ENCODE measurements around the gene PIM1. TPM values are rescaled to one million over a fixed set of nuclear protein-coding genes. Genes with fewer than 3 reads are reported as not detected.

Gene PIM1
- total RNA-seq = 10 to 100 TPM; 20.4 to 30.8 TPM
- polyA plus RNA-seq (ENCODE audit: insufficient read depth, low read depth, low replicate concordance) = 28.0 TPM
- long read RNA-seq, donor 1, transcript PIM1-201 (6 exons, 2,650 nt) = major isoform, 9 of 9 reads
- long read RNA-seq, donor 1, partial matches to known transcripts = 0 of 9 reads
- long read RNA-seq, donor 1, other reads (novel, unspliced or antisense) = 0 of 9 reads
- long read RNA-seq, donor 2, transcript PIM1-201 (6 exons, 2,650 nt) = major isoform, 7 of 22 reads
- long read RNA-seq, donor 2, partial matches to known transcripts = 15 of 22 reads
- long read RNA-seq, donor 2, other reads (novel, unspliced or antisense) = 0 of 22 reads

DNA sequence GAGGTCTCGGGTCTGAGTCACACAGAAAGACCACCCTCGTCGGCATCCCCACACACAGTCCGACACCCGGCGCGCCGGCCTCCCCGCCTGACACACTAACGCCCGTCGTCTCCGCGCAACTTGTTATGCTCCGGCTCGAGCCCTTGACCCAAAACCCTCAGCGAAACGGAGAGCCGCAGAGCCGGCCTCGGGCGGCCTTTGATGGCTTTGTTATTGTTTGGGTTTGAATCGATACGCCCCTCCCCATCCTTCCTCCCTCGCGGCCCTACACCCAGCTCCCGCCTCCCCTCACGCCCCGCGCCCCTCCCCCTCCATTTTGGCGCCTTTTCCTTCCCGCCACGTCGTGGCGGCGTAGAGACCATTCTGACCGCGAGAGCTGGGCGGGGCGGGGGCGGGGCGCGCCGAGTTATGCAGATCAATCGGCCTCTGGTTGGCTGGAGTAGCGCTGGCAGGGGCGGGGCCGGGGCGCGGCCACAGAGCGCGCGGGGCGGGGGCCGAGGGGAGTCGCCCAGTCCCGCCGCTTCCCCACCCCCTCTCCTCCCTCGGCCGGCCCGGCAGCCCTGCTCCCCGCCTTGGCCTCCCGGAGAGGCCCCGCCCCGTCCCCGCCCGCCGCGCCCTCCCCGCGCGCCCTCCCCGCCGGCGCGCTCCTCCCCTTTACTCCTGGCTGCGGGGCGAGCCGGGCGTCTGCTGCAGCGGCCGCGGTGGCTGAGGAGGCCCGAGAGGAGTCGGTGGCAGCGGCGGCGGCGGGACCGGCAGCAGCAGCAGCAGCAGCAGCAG lies at the start of gene PIM1:
PIM1 (plus strand) TSS at position 657 of the 777 bp plus-strand sequence. CDS start 424 bp downstream, outside the sequence.
- DNase-seq = peak; percentile 100
- H3K36me3 ChIP-seq (ENCODE audit: low read depth, missing control alignments) = no peaks in the 10 kb centered on the region
- peak within 1 kb of the TSS; percentile 77 to 82 for H3K4me3 ChIP-seq
- no peaks in the 10 kb centered on the region for H3K9me3 ChIP-seq
- H3K27me3 ChIP-seq = no peaks in the 10 kb centered on the region
- 0 to 1% methylated on average over 31 to 41 of the region's 90 CpGs for WGBS, 2 donors
- H3K27ac ChIP-seq = peak within 1 kb of the TSS; percentile 92 to 96
- TF ChIP-seq, protein P1, sequence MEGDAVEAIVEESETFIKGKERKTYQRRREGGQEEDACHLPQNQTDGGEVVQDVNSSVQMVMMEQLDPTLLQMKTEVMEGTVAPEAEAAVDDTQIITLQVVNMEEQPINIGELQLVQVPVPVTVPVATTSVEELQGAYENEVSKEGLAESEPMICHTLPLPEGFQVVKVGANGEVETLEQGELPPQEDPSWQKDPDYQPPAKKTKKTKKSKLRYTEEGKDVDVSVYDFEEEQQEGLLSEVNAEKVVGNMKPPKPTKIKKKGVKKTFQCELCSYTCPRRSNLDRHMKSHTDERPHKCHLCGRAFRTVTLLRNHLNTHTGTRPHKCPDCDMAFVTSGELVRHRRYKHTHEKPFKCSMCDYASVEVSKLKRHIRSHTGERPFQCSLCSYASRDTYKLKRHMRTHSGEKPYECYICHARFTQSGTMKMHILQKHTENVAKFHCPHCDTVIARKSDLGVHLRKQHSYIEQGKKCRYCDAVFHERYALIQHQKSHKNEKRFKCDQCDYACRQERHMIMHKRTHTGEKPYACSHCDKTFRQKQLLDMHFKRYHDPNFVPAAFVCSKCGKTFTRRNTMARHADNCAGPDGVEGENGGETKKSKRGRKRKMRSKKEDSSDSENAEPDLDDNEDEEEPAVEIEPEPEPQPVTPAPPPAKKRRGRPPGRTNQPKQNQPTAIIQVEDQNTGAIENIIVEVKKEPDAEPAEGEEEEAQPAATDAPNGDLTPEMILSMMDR (IDR thresholded peaks at IDR 0.05) = no peak
- no peak for TF ChIP-seq POLR2A (IDR thresholded peaks at IDR 0.05)
- peaks cover 17% of the 10 kb centered on the region for H3K4me1 ChIP-seq
- intact Hi-C loops (cut with DNase I; ENCODE audit: low total_unique reads) = loop anchor here (5.0 to 10.0 kb wide), 2 partner anchors 117 to 145 kb away; no protein-coding TSS in a partner anchor

DNA sequence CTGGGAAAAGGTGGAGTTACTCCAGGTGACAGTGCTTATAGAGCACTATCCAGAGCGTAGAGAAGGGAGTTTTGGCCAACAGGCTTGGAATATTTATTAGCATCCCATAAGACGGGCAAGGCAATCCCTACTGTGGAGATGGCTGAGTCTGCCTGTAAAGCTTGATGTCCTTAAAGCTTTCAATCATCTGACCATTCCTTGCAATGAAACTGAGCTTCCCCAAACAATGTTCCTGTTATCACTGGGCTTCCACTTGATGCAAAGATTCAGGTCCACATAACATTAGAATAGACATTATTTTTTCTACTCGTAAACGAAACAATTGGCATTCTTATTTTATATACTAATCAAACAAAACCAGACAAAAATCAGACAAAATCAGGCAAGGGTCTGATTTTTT lies 48.4 kb upstream of the PIM1 start:
- TF ChIP-seq, protein P1 (IDR thresholded peaks at IDR 0.05) = no peak
- TF ChIP-seq POLR2A (IDR thresholded peaks at IDR 0.05) = no peak
- peaks cover 9% of the 10 kb centered on the region for H3K4me1 ChIP-seq
- H3K27me3 ChIP-seq = no peaks in the 10 kb centered on the region
- intact Hi-C loops (cut with DNase I; ENCODE audit: low total_unique reads) = no loop called here
- no peak overlapping the region for H3K4me3 ChIP-seq
- H3K9me3 ChIP-seq = no peaks in the 10 kb centered on the region
- DNase-seq = no peak
- 67 to 84% methylated on average over 4 of the region's 4 CpGs for WGBS, 2 donors
- H3K27ac ChIP-seq = no peak overlapping the region
- H3K36me3 ChIP-seq (ENCODE audit: low read depth, missing control alignments) = no peaks in the 10 kb centered on the region

DNA sequence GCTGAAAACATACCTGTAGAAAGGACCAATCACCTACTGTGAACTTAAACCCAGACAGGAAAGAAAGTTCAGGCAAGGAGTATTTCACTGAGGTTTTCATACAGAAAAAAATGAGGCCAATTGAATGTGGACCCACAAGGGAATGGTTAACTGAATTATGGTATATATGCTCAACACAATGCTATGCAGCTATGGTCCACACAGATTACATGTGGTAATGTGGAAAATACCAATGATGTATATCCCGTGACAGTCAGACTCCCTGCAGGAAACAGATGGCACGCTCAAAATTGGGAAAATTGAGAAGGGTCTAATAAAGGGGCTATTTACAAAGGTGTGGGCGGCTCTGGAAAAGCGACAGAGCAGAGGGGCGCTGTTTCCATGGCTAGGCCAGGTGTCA lies 47.1 kb upstream of the PIM1 start:
- H3K9me3 ChIP-seq = no peaks in the 10 kb centered on the region
- intact Hi-C loops (cut with DNase I; ENCODE audit: low total_unique reads) = no loop called here
- no peak for DNase-seq
- TF ChIP-seq, protein P1 (IDR thresholded peaks at IDR 0.05) = no peak
- no peak for TF ChIP-seq POLR2A (IDR thresholded peaks at IDR 0.05)
- no peak overlapping the region for H3K27ac ChIP-seq
- H3K4me3 ChIP-seq = no peak overlapping the region
- H3K36me3 ChIP-seq (ENCODE audit: low read depth, missing control alignments) = no peaks in the 10 kb centered on the region
- H3K27me3 ChIP-seq = no peaks in the 10 kb centered on the region
- peaks cover 9% of the 10 kb centered on the region for H3K4me1 ChIP-seq
- WGBS, 2 donors = 96% methylated on average over 5 of the region's 5 CpGs

DNA sequence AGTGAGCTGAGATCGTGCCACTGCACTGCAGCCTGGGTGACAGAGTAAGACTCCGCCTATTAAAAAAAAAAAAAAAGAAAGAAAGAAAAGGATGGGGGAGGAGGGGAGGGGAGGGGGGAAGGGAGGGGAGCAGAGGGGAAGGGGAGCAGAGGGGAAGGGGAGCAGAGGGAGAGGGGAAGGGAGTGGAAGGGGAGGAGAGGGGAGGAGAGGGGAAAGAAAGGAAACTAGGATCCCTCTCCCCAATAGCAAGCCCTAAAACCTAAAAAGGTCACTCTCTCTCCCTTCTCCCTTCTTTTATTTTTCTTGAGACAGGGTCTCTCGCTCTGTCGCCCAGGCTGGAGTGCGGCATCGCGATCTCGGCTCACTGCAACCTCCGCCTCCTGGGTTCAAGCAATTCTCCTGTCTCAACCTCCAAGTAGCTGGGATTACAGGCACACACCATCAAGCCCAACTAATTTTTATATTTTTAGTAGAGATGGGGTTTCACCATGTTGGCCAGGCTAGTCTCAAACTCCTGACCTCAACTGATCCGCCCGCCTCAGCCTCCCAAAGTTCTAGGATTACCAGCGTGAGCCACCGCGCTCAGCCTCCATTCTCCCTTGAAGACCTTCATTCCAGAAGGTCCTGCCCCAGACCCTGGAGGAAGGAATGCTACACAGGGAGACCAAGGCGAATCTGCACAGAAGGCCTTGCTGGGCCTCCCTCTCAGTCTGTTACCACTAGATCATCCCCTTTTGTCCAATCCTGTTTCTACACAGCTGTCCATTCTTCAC lies 45.8 kb upstream of the PIM1 start:
- no peak for TF ChIP-seq POLR2A (IDR thresholded peaks at IDR 0.05)
- TF ChIP-seq, protein P1 (IDR thresholded peaks at IDR 0.05) = no peak
- WGBS, 2 donors = 91 to 96% methylated on average over 13 to 15 of the region's 15 CpGs
- no peak for DNase-seq
- intact Hi-C loops (cut with DNase I; ENCODE audit: low total_unique reads) = no loop called here
- Histone ChIP-seq H3K27ac (no peak overlapping the region), H3K27me3 (no peaks in the 10 kb centered on the region), H3K36me3 (ENCODE audit: low read depth, missing control alignments) (no peaks in the 10 kb centered on the region), H3K4me1 (peaks cover 9% of the 10 kb centered on the region), H3K9me3 (no peaks in the 10 kb centered on the region), H3K4me3 (no peak overlapping the region)
